DMS 273 (cell line): ENCODE measurements around the gene GLIS2.
A peak's percentile ranks its signal among the peaks of the same experiment; 100 is the strongest.

Experiments used
- DNase-seq: peaks from one replicate; lab custom pipeline; 2025; ENCODE audit not compliant: unreplicated experiment; lab: John Stamatoyannopoulos, UW

The GLIS2 gene

DNA sequence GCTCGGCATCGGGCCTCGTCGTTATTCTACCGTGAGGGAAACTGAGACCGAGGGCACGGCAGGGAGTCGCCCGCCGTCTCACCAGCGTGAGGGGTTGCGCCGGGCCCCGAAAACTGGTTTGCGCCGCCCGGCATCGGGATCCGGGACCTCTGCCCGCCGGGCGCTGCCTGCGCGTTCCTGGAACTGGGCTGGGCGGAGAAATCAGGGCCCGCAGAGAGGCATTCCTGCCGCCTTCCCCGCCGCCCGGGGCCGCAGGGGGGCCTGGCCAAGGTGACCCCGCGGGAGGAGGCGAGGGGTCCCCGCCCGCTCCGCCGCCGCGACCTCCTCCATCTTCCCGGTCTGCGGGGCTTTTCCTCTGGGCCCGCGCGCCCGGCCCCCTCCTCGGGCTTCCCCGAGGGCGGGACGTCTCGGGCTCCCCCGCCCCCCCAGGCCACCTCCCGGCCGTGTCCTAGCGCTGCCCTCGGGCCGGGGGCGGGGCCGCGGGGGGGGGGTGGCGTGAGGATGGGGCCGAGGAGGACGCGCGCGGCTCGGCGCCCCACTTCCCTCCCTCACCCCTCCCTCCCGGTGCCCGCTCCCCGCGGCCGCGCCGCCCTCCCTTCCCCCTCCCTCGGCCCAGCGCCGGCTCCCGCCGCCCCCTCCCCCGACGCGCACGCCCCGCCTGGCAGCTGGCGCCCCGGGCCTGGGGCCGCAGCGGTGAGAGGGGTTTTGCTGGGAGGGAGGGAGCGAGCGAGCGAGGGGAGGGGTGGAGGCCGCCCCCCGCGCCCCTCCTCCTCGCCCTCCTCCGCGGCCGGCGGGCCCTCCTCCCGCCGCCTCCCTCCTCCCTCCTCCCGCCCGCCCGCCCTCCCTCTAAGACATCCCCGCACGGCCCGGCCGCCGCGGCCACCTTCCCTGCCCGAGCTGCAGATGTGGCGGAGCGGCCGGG lies at the start of gene GLIS2:
GLIS2 (plus strand) TSS at position 882 of the 922 bp plus-strand sequence. CDS start 16,214 bp downstream, outside the sequence.
- peak; percentile 87 for DNase-seq

DNA sequence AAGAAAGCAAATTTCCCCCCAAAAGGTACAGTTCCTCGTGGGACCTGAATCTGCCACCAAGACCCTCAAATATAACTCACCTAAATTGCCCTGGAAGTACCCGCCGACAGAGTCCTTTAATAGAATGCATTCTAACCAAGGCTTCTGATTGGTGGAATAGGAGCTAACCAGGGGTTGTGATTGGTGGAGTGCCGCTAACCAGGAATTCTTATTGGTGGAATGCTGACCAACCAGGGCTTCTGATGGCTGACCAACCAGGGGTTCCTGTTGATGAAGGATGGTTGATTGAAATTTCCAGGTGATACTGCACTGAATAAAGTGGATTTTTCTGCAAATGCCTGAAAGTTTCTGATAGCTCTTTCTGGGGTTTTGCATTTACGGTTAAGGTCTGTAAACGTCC lies 49.5 kb upstream of the GLIS2 start:
- DNase-seq: peak; percentile 68

DNA sequence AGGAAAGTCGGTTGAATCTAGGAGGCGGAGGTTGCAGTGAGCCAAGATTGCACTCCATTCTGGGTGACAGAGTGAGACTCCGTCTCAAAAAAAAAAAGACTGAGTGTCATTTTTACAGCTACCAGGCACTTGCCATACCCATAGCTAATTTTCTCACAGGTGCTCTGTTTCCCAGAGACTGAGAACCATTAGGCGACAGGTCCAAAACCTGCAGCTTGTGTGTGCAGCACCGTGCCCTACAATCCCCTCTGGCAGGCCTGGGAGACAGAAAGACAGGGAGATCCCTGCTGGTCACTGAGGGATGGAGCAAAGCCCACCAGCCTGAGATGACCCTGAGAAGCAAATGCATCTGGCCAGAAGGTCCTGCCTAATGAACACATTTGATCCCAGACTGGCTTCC lies 45.8 kb upstream of the GLIS2 start:
- DNase-seq: no peak

DNA sequence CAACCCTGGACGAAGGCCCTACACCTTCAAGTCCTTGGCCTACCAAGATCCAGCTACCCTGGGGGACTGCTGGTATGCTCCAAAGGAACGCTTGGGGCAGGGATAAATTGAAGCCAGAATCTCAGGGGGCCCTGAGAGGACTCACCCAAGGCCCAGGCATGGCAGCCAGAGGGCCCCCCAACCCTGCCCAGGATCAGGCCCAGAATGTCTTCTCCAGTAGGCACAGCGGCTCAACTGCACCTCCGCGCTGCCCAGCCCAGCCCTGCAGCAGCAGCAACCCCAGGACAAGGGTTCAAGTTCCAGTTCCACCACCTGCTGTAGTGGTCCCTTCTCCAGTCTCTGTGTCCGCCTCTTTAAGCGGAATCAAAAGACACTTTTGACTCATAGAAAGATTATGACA lies 45.3 kb upstream of the GLIS2 start:
- no peak for DNase-seq

DNA sequence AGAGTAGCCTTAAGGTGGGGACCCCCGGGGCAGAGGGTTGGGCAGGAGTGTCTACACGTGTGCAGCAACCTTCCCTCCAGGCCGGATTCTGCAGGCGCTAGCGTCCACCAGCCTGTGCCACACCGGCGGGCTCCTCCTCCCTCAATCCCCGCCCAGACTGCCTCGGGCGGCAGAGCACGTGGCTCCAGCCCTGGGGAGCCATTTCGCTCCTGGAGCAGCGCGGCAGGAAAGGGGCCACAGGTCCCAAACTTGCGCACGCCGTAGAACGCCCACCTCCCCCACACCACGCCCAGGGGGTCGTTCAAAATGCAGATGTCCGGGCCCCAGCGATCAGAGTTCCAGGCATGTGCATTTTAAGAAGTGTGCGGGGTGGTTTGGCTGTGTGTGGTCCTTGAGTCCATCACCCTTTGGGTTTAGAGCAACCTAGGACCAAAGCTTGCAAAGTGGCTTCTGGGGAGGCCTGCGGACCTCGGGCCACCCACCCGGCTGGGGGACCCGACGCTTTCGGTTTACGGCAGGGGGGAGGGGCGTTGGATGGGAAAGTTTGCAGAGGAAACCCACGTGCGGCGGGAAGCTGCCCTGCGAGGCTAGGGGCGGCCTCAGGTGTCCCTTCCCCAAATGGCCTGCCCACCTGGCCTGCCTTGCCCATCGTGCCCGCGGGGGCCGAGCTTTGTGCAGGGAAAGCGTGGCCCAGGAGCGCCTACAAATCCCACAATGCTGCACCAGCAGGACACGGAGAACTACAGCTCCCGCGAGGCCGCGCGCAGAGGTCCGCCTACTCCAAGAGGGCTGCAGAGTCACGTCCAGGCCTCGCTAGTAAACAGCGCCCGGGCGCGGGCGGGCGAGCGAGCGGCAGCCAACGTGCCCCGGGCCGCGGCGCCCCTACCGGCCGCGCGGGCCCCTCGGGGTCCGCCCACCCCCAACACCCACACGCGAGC lies 44.4 kb upstream of the GLIS2 start:
- DNase-seq: peak; percentile 97

DNA sequence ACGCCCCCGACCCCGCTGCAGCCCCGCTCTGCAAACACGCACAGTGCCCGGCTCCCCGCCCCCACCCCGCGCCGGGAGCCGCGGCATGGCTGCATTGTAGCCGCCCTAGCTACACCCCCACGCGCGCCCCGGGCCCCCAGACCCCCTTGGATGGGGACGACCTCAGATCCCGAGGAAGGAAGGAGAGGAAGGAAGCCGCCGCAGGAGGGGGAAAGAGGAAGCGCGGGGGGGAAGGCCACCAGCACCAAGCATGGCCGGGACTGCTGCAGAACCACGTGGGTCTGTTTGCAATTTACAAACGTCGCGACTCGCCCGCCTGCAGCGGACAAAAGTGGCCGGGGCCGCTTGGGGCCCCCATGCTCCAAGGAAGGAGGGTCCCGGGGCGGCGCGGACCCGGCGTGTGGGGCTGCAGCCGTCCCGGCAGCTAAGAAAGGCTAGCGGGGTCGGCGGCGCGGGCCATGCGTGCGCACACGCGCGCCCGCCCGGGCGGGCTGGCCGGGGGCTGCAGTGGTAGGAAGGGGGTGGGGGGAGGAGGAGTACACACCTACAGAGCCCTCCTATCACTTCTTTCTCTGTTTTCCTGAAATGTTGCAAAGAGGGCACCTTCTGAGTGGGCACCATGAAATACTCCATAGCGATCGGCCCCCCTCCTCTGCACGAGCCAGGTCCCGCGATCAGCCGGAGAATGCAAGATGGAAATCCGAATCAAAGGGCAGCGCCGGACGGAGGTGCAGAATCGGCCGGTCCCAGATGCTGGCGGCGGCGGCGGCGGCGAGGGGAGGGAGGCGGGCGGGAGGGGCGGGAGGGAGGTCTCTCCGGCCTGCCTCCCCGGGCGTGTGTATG lies 43.5 kb upstream of the GLIS2 start:
- DNase-seq: peak; percentile 84

DNA sequence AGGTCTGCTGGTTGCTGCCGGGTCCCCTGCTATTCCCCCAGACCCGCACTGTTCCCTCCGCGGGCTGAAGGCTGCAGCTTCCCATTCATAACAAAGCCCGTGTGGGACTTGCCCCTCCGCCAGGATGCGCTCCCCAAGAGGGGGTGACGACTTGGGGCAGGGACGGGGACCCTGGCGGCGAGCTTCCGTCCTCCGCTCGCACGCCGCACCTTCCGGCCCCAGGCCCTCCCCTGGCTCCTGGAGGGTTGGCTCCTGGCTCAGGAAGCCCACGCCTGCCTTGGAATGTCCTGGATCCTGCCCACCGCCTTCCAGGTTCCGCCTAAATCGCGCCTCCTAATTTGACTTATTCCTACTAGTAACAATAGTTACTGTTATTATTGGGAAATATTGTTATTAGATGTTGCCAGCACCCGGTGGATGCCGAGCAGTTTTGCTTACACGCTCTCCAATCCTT lies 42.0 kb upstream of the GLIS2 start:
- DNase-seq: peak; percentile 68

DNA sequence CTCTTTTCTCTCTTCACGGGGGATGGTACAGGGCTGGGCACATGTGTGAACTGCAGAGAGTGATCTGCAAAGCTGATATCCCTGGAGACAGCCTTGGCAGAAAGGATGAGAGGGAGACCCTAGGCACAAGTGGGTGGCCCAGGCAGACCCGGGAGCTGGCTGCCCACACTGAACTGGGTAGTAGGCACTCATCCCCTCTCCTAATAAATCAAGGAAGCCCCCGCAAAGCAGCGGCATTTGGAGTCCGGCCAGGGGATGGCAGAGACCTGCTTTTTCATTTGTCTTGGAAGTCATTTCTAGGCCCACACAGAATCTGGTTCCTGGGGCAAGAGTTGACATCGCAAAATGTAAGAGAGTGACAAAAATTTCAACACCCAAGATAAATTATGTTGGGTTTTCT lies 40.0 kb upstream of the GLIS2 start:
- no peak for DNase-seq

DNA sequence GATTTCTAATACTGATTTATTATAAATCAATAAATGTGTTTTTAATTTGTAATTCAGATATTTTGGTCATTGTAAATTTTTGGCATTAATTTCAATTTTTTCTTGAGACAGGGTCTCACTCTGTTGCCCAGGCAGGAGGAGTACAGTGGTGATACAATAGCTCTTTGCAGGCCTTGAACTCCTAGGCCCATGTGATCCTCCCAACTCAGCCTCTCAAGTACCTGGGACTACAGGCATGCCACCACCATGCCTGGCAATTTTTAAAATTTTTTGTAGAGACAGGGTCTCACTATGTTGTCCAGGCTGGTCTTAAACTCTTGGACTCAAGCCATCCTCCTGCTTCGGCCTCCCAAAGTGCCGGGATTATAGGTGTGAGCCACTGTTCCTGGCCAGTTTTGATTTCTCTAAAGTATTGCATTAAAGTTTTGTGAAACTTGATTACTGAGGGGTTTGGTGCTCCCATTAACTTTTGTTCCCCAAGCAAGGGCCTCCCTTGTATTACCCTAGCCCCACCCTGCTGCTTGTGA lies 37.8 kb upstream of the GLIS2 start:
- no peak for DNase-seq

DNA sequence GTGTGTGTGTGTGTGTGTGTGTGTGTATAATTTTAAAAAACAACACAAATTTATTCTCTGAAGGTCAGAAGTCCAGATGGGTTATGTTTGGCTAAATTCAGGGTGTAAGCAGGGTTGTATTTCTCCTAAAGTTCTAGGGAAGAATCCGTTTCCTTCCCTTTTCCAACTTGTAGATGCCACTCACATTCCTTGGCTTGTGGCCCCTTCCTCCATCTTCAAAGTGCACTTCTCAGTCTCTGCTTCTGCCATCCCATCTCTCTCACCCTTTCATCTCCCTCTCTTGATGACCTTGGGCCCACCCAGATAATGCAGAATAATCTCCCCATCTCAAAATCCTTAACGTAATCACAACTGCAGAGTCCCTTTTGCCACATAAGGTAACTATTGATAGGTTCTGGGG lies 35.2 kb upstream of the GLIS2 start:
- DNase-seq: no peak

DNA sequence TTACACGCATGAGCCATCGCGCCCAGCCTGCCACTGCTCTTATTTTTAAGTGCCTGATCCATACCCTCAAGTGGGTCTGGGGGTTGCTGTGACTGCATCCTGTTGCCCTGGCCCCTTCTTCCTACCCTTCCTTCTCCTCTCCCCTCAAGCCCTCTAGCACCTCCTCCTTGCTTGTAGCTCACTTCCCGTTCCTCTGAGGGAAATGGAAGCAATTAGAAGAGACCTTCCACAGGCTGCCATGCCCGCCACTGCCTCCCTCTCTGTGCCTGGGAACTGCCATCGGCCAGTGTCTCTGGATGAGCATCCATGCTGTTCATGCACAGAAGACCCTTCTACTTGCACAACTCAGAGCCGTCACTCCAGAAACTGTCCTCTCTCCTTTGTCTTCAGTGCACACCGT lies 32.4 kb upstream of the GLIS2 start:
- DNase-seq: no peak

DNA sequence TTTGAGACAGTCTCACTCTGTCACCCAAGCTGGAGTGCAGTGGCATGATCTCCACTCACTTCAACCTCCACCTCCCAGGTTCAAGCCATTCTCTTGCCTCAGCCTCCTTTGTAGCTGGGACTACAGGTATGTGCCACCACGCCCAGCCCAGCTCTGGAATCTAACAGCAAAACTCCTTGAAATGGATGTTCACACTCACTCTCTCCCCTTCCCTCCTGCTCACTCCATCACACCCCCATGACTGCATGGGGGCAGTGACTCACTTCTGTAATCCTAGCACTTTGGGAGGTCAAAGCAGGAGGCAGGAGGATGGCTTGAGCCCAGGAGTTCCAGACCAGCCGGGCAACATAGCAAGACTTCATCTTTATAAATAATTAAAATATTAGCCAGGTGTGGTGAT lies 31.9 kb upstream of the GLIS2 start:
- DNase-seq: no peak

DNA sequence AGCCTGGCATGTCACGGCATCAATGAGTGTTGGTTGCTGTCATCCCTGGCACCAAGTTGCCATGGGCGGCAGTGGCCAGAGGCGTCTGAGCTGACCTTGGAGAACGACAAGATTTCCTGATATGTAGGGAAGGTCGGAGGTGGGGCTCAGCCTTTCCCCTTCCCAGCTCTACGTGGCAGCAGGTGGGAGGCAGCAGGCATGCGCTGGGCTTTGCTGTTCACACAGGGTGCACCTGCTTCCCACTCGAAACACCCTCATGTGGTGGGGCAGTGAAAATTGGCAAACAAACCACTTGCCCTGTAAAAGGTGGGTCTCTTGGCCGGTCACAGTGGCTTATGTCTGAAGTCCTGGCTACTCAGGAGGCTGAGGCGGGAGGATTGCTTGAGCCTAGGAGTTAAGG lies 30.7 kb upstream of the GLIS2 start:
- no peak for DNase-seq

DNA sequence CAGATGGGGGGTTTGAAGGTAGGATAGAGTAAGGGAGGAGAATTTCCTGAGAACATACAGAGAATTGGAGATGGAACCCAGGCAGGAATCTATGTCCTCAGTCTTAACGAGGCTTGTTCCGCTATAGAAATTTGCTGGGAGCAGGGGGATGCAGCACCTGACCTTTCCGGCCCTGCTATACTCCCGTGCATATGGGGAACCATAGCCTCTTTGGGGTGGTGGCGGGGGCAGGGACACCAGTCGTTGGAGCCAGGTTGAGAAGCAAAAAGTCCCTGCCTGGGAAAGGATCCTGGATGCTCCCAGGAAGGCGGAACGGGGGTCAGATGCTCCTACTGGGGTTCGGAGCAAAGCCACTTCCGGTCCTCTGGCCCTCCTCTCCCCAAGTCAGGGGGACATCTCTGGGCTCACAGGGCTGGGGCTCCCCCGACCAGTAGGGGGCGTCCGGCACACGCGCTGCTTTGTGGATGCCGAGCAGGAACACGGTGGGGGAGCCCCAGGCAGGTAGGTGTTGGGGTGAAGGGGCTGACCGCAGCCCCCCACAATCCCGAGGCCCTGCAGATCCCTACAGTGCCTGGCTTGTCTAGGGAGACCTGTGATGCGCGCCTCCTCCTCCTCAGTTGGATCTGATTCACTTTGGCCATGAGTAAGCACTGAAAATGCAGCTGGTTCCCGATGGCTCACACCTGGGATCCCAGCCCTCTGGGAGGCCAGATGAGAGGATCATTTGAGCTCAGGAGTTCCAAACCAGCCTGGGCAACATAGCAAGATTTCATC lies 27.5 kb upstream of the GLIS2 start:
- peak; percentile 88 for DNase-seq

DNA sequence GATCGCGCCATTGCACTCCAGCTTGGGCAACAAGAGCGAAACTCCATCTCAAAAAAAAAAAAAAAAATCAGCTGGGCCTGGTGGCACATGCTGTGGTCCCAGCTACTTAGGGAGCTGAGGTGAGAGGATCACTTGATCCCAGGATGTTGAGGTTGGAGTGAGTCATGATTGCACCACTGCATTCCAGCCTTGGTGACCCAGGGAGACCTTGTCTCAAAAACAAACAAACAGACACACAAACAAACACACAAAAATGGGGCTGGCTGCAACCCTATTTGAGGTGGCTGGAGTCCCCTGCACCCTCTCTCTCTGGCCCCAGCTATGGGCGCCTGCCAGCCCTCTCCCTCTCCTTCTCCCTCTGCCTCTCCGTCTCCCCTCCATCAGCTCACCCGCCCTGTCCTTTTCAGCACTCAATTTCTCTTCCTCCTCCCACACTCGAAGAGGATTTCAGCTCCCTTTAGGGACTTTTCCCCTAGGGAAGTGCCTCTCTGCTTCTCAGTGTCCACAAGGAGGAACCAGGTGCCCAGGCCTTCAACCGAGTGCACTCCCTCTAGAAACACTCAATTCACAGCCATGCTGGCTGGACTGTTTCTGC lies 25.5 kb upstream of the GLIS2 start:
- no peak for DNase-seq

DNA sequence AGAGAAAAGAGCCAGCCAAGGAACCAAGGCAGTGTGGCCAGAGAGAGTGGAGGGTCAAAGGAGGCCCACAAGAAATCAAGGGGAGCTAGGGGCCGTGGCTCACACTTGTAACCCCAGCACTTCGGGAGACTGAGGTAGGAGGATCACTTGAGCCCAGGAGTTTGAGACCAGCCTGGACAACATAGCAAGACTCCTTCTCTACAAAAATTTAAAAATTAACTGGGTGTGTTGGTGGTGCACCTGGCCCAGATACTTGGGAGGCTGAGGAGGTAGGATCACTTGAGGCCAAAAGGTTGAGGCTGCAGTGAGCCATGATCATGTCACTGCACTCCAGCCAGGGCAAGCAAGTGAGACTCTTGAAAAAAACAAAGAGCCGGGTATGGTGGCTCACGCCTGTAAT lies 24.2 kb upstream of the GLIS2 start:
- no peak for DNase-seq

DNA sequence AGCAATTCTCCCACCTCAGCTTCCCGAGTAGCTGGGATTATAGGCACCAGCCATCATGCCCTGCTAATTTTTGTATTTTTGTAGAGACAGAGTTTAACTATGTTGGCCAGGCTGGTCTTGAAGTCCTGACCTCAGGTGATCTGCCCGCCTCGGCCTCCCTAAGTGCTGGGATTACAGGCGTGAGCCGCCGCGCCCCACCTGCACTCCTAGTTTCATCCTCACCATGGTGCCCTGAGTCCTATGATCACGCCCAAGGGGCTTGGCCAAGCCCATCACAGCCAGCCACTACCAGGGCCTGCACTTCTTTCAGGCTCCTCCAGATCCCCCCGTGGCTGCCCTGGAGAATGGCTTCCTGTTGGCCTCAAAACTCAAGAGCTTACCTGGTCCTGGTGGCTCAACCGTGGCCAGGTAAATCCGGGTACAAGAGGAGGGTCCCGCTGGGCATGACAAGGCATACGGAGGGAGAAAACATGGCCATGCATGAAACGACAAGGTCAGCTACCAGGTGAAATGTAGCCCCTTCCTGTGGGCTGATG lies 22.6 kb upstream of the GLIS2 start:
- no peak for DNase-seq

DNA sequence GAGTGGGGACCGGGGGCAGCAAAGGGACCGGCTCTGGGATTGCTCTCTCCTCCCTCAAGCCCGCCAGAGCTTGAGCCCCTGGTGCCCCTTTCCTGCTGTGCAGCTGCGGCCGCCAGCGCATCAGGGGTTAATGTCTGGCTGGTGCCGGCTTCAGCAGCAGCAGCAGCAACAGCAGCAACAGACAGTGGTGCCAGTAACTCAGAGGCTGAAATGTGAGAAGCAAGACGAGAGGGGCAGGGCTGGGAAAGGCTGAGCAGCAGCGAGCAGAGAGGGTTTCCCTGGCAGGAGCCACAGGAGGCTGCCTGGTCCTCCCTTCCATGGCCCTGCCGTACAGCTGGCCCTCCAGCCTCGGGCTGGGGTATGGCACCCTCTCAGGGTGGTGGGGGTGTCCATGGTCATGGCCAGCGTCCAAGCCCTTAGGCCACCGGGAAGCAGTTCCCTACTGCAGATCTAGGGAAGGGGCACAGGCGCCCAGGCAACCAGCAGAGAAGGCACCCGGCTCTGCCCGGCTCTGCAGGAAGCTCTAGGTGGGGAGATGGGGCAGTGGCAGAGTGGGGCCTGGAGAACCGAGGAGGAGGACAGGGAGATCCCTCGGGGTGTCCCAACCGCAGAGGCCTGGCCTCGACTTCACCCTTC lies 21.9 kb upstream of the GLIS2 start:
- DNase-seq: peak; percentile 90

DNA sequence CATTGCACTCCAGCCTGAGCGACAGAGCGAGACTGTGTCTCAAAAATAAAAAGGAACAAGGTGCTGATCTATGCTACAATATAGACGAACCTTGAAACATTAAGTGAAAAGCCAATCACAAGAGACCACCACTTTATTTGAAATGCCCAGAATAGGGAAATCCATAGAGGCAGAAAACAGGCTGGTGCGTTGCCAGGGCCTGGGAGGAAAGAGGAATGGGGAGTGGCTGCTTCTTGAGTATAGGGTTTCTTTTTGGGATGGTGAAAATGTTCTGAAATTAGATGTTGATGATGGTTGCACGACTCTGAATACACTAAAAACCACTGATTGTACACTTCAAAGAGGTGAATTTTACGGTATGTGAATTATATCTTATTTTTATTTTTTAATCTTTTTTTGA lies 20.3 kb upstream of the GLIS2 start:
- no peak for DNase-seq
